Germinal center (tissue), 1 donor: ENCODE data around the gene MGLL.
A peak's percentile ranks its signal among the peaks of the same experiment; 100 is the strongest.
"Not testable (repeated sequence)": the region's sequence is repeated elsewhere in the genome, so short reads cannot be mapped to it uniquely, and the experiment has no call there.

Experiments
- DNase-seq: peaks from one replicate; pipeline ENCODE4 v3.0.0; 2012; ENCODE audit warnings: mixed read lengths, low spot score

MGLL gene

DNA sequence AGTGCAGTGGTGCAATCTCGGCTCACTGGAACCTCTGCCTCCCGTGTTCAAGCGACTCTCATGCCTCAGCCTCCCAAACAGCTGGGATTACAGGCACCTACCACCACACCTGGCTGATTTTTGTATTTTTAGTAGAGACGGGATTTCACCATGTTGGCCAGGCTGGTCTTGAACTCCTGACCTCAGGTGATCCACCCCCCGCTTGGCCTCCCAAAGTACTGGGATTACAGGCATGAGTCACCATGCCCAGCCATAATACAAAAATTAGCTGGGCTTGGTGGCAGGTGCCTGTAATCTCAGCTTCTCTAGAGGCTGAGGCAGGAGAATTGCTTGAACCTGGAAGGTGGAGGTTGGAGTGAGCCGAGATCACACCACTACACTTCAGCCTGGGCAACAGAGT lies 167.3 kb downstream of the MGLL start:
- DNase-seq, result not testable (repeated sequence)

DNA sequence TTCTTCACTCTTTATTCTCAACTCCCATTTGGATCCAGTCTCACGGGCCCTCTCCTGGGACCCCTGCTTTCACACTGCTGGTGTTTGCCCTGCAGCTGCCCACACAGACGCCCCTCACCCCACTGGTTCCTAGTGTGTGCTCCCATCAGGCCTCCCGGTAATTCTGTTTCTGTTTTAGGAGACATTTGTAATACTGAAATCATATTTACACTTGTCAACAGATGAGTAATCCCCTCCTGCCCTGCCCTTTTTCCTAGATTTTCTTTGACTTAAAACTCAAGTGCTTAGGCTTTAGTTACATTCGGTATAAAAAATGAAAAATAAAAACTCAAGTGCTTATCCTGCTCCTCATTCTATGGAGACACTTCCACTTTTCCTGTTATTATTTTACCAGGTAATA lies 167.9 kb downstream of the MGLL start:
- no peak for DNase-seq

DNA sequence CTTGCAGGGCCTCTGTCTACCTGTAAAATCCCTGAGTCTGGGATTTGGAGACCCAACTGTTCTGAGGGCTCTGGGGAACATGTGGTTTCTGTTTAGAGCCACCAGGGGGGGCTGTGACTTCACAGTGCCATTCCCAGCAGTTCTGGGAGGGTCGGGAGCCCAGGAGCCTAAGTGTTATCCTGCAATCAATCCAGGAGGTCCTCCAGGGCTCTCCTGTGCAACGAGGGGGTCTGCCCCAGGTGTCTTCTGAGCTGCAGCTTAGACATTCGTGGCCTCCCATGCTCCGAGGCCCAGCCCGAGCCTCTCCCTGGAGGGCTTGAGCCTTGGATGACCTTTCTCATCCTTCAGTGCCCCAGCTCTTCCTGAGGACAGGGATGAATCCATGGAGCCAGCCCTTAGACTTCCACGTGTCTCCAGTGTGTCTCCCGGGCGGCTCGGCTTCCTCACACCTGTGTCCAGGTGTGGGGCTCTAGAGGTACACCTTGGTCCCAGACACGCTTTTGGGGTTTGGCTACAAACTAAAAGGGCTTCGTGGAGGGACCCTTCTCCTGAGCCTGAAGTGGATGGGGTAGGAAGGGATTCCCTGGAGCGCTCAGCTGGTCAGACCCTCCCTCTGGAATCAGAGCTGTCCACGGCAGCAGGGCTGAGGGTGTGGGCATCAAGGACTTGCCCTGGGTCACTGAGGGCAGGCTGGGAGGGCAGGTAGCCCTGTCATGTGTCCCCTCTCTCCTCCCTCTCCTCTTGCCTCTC lies 169.9 kb downstream of the MGLL start:
- peak; percentile 59 for DNase-seq

DNA sequence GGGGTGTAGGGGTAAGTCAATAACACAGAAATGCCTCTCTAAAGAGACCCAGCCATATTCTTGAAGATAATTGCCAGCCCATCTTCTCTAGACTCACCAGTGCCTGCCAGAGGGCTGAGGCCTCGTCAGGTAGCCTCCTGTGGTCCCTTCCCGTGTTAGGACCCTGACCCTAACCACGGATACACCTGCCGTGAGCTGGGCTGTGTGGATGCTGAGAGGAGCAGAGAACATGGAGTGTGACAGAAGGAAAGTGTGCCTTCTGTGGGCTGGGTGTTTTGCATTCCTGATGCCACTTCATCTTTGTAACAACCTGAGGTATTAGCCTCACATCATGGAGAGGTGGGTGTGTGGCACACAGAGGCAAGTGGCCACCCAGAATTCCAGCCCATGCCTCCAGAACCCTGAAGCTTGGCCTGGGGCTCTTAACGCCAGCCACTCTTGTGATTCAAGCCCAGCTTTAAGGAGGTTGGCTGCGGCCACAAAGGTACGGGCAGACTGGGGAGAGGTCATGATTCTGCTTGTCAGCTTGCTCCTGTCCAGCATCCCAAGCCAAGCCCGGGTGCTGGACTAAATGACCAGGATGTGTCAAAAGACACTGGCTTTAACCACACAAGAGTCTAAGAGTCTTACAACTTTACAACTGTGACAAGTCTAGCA lies 170.7 kb downstream of the MGLL start:
- DNase-seq, result no peak

DNA sequence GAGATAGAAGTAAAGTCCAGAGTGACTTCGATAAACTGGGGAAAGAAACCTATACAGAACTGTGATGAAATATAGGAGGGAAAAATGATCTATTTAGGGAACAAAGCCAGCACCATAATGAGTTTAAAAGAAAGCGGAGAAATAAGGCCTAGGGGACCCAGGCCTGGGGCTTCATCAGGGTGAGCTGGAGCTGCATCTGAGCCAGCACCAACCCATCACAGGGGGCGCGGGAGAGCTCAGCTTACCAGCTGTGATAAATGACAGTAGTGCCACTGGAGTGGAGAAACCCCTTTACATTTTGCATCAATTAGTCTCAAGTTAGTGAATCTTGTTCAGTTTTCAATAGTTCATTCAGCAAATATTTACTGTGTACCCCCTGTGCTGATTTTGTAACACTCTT lies 172.1 kb downstream of the MGLL start:
- no peak for DNase-seq

DNA sequence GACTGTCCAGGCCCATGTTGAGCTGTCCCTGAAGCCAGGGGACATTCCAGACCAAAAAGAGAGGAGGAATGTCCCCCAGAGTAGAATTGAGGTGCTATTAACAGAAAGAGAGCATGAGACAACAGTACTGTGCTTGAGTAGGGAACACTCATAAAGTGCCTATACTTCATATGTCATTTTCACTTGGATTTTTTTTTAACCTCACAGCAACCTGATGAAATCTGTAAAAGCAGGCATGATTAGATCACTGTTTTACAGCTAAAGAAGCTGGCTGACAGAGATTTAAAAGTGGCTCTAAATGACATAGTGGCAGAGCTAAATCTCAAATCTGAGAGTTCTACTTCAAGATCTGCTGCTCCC lies 174.5 kb downstream of the MGLL start:
- no peak for DNase-seq

DNA sequence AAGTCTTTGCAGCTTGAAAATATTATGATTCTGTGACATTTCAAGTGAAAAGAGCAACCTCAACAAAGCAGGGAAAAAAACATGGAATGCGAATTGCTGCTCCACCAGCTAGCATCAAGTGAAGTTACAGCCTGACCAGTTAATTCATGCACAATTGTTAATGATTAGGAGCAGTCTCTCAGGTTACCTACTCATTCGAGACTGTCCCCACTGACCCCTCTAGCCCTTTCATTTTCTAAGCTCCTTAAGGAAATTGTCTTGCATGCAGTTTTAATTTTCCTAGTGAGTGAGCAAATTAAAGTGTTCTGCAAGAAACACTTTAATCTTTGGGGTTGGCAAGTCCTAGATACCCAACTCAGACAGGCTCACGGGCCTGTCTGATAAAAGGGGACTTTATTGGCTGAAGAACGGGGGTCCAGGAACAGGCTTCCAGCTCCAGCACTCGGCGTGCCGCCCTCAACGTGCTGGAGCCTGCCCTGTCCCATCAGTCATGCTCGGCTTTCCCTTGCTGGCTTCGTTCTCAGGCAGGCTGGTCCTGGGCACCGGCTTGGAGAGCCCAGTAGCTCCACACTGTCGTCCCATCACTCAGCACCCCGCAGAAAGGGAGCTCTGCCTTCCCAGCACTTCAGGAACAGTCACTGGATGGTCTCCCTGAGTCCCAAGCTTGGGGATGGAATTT lies 175.0 kb downstream of the MGLL start:
- DNase-seq, result no peak

DNA sequence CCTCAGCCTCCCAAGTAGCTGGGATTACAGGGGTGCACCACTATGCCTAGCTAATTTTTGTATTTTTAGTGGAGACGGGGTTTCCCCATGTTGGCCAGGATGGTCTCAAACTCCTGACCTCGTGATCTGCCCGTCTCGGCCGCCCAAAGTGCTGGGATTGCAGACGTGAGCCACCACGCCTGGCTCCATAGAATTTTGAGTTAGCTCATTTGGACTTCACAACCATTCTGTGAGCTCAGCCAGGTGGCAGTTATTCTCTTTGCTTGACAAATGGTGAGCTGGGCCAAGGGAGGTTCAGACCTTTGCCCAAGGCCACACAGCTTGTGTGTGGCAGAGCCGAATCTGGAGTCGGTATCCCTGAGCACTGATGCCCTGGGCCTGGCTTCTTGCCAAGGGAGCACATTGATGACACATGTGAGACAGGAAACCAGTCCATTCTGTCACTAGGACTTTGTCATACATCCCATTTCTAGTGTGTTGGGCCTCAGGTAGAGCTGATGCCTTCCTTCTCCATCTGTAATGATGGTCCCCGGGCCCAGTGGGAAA lies 175.7 kb downstream of the MGLL start:
- no peak for DNase-seq

DNA sequence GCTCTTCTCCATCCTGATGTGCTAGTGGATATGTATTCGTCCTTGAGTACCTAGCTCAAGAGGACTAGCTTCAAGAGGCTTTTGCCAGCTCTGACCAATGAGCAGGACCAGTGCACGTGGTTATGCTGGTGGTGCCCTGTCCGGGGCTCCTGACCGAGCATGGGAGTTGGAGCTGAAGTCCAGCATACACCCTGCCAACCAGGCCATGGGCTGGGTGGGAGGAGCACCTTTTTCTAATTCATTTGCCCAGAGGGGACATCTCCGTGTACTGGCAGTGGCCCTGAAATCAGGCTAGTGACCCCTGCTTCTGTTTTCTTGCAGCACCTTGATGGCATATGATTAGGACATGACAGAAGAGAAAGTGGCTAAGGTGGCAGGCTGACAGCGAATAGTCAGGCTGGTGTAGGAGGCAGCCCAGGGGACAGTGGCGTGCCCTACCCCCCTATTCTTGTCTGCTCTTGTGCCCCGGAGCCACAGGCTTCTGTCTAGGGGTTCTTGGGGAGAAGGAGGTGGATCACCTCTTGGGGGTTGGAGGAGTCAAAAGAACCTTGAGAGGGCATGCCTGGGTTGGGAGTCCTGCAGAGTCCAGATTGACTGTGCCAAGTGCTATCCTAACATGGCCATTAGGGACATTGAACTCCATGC lies 176.8 kb downstream of the MGLL start:
- DNase-seq, result no peak

DNA sequence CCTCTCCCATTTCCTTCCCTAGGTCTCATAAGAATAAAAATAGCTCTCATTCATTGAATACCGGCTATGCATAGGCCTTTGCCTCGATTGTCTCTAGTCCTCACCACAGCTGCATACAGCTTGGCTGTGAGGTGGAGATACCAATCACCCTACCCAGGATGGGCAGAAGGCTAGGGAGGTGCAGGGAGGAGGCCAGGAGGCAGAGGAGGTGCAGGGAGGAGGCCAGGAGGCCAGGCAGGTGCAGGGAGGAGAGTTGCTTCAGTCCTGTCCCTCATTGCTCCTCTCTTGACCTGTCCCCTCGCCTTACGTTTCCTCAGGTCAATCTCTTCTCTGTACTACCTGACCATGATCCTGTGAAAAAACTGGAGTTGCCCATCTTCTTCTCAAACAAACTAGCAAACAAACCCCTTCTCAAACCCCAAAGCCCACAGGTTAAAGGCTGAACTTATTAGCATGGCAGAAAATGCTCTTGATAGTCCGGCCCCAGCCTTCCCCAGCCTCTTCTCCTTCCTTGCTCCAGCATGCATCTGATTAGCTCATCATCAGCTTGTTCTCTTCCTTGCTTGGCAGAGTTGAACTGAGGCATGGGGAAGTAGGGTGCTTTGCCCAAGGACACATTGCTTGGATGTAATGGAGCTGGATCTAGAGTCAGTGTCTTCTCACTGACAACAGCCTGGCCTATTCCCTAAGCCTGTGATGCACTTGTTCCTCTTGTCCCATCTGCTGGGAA lies 177.5 kb downstream of the MGLL start:
- no peak for DNase-seq

DNA sequence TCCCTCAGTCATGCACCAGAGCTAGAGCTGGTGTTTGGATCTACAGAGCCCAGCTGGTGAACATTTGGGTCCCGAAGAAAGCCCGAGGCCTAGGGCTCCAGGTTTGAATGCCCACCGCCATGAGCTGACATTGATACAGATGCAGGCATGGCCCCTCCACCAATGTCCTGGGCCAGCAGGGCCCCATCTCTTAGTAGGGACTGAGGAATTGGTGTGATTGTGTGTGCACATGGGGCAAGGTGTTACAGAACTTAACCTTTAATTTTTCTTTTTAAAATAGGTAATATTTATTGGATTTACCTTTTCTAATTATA lies 182.3 kb downstream of the MGLL start:
- DNase-seq, result no peak

DNA sequence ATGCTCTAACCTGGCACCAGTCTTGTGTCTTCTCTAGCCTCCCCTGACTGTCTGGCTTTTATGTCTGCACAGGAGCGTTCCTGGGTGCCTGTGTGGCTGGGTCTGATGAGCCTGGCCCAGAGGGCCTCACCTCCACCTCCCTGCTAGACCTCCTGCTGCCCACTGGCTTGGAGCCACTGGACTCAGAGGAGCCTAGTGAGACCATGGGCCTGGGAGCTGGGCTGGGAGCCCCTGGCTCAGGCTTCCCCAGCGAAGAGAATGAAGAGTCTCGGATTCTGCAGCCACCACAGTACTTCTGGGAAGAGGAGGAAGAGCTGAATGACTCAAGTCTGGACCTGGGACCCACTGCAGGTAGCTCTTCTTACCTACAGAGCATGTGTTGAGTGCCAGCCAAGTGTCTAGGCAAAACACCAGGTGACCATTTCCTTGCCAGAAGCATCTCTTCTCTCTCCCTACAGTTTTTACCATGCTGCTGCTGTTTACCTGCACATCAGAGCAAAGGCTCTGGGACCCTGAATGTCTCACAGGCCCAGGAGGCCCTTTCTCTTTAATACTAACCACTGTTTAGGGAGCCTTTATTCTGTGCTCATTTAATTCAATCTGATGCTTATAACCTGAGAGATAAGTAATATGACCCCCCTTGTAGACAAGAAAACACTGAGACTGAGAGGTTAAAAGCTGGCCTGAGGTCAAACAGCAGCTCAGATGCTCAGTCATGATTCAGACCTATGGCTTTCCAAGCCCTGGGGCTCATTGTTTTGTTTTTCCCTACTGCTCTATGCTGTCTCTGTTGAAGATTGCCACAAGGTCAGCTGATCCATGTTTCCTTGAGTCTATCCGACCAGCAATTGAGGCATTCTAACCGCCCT lies 182.9 kb downstream of the MGLL start:
- no peak for DNase-seq
